HS-5 (cell line): ENCODE measurements around the gene TDO2.

ENCODE experiments used
- DNase-seq: peaks from one replicate; pipeline ENCODE4 v3.0.0-alpha.2; 2012; ENCODE audit warnings: low read depth

TDO2 gene

GRCh38 chr4:155954118-155954685, 50.7 kb downstream of the TDO2 start:
- DNase-seq = no peak

- DNase-seq = no peak
Measured at GRCh38 chr4:155954939-155955338, 51.4 kb downstream of the TDO2 start.

- DNase-seq = no peak
Measured at GRCh38 chr4:155956461-155956860, 53.0 kb downstream of the TDO2 start.

- DNase-seq = no peak
Measured at GRCh38 chr4:155959417-155959816, 55.9 kb downstream of the TDO2 start.

GRCh38 chr4:155960522-155960921, 57.0 kb downstream of the TDO2 start:
- DNase-seq = no peak

- no peak for DNase-seq
Measured at GRCh38 chr4:155961575-155961974, 58.1 kb downstream of the TDO2 start.

GRCh38 chr4:155962767-155963166, 59.3 kb downstream of the TDO2 start:
- no peak for DNase-seq

- no peak for DNase-seq
Measured at GRCh38 chr4:155964016-155964891, 60.8 kb downstream of the TDO2 start.

- DNase-seq = no peak
Measured at GRCh38 chr4:155966171-155966570, 62.7 kb downstream of the TDO2 start.

- DNase-seq = no peak
Measured at GRCh38 chr4:155966731-155967395, 63.4 kb downstream of the TDO2 start.
